PC-3 (cell line): ENCODE data around the gene LIMA1. TPM values are rescaled to one million over a fixed set of nuclear protein-coding genes. Genes with fewer than 3 reads are reported as not detected.

Source experiments
- ATAC-seq: fragments of 200-7000 bp; cut with Tn5 transposase; 2 replicates; pipeline ENCODE4 v1.9.1; 2020; ENCODE audit warnings: mild to moderate bottlenecking, moderate library complexity
- BruUV-seq: library from RNA; stranded (reverse); fragments of 400-500 nt; replicated peaks from 2 replicates; lab custom pipeline; 2021; lab: Mats Ljungman, UMichigan
- CTCF ChIA-PET: fragments of 300-600 bp; sonication (Branson Sonifier 250); formaldehyde crosslinking; loops from one replicate; lab custom pipeline; 2022; ENCODE audit warnings: antibody characterized with exemption; lab: Charles Lee
- POLR2A ChIA-PET: fragments of 300-600 bp; sonication (Branson Sonifier 250); formaldehyde crosslinking; loops from one replicate; lab custom pipeline; 2022; ENCODE audit warnings: antibody characterized with exemption; ENCODE audit not compliant: unreplicated experiment; lab: Charles Lee
- DNase-seq: peaks from one replicate; pipeline ENCODE4 v3.0.0-alpha.2; 2015
- H2AFZ ChIP-seq: fragments of 300-600 bp; sonication (generic); 2 replicates; pipeline ENCODE4 v1.6.0; 2016; ENCODE audit warnings: antibody characterized with exemption, low read length
- H3F3A ChIP-seq: fragments of 300-600 bp; sonication (generic); one replicate; pipeline ENCODE4 v1.6.0; 2017; ENCODE audit warnings: antibody characterized with exemption, low read length, control low read depth, mild to moderate bottlenecking; ENCODE audit not compliant: unreplicated experiment
- H3K27ac ChIP-seq: fragments of 300-600 bp; sonication (generic); 2 replicates; pipeline ENCODE4 v1.5.1; 2016; ENCODE audit warnings: mild to moderate bottlenecking, low read length
- H3K27me3 ChIP-seq: fragments of 300-600 bp; sonication (generic); 2 replicates; pipeline ENCODE4 v1.6.1; 2016; ENCODE audit warnings: low read length, mixed read lengths
- H3K36me3 ChIP-seq: fragments of 300-600 bp; sonication (generic); 2 replicates; pipeline ENCODE4 v1.6.1; 2016; ENCODE audit warnings: low read depth, mixed run types, low read length, mixed read lengths
- H3K4me1 ChIP-seq: fragments of 300-600 bp; sonication (generic); 2 replicates; pipeline ENCODE4 v1.5.1; 2016; ENCODE audit warnings: low read length; ENCODE audit not compliant: insufficient read depth
- H3K4me2 ChIP-seq: fragments of 300-600 bp; sonication (generic); 2 replicates; pipeline ENCODE4 v1.6.0; 2016; ENCODE audit warnings: low read length
- H3K4me3 ChIP-seq: fragments of 300-600 bp; sonication (generic); 2 replicates; pipeline ENCODE4 v1.5.1; 2016; ENCODE audit warnings: mild to moderate bottlenecking, low read length, mixed read lengths
- H3K79me2 ChIP-seq: fragments of 300-600 bp; sonication (generic); 2 replicates; pipeline ENCODE4 v1.6.1; 2017; ENCODE audit warnings: low read length, mixed read lengths
- H3K9ac ChIP-seq: fragments of 300-600 bp; sonication (generic); 2 replicates; pipeline ENCODE4 v1.6.0; 2016; ENCODE audit warnings: mild to moderate bottlenecking, low read length
- H3K9me2 ChIP-seq: fragments of 300-600 bp; sonication (generic); replicated peaks from 2 replicates; pipeline ENCODE4 v1.6.1; 2016; ENCODE audit warnings: mixed run types, low read length, mixed read lengths
- H3K9me3 ChIP-seq: fragments of 300-600 bp; sonication (generic); 2 replicates; pipeline ENCODE4 v1.6.1; 2016; ENCODE audit warnings: low read length, mixed read lengths
- H4K20me1 ChIP-seq: fragments of 300-600 bp; sonication (generic); 2 replicates; pipeline ENCODE4 v1.6.1; 2016; ENCODE audit warnings: low read length, mixed read lengths
- EZH2 ChIP-seq: fragments of 300-600 bp; sonication (generic); IDR thresholded peaks from one replicate; pipeline ENCODE4 v1.6.1; 2017; ENCODE audit warnings: antibody characterized with exemption, mild to moderate bottlenecking, low read length; ENCODE audit not compliant: unreplicated experiment
- EZH2phosphoT487 ChIP-seq: fragments of 300-600 bp; sonication (generic); IDR thresholded peaks from 2 replicates; pipeline ENCODE4 v1.6.1; 2018; ENCODE audit warnings: mild to moderate bottlenecking, antibody characterized with exemption, low read length, borderline replicate concordance
- intact Hi-C: fragments of 100-400 bp; cut with micrococcal nuclease; formaldehyde crosslinking; loops from 2 replicates; pipeline ENCODE4 v1.9.0; 2023
- total RNA-seq: library from RNA; depleted of rRNA; stranded (reverse); fragments of >200 nt; gene quantifications from 2 replicates; pipeline ENCODE4 v1.2.3, GENCODE V29; 2014
- TF ChIP-seq, protein P1 (sequence below): fragments of 300-600 bp; sonication (generic); conservative IDR thresholded peaks from 2 replicates; pipeline ENCODE4 v1.5.1; 2017; ENCODE audit warnings: antibody characterized with exemption, low read depth, mild to moderate bottlenecking, low read length

LIMA1 gene
- total RNA-seq, 1 experiment from 2014 or later, result 45.1 TPM

GRCh38 chr12:50282721-50283228 is 545 bp downstream of the LIMA1 start:
- H3F3A ChIP-seq, result no peaks in the 10 kb centered on the region
- TF ChIP-seq EZH2 (no peak), EZH2phosphoT487 (no peak)
- TF ChIP-seq, protein P1, sequence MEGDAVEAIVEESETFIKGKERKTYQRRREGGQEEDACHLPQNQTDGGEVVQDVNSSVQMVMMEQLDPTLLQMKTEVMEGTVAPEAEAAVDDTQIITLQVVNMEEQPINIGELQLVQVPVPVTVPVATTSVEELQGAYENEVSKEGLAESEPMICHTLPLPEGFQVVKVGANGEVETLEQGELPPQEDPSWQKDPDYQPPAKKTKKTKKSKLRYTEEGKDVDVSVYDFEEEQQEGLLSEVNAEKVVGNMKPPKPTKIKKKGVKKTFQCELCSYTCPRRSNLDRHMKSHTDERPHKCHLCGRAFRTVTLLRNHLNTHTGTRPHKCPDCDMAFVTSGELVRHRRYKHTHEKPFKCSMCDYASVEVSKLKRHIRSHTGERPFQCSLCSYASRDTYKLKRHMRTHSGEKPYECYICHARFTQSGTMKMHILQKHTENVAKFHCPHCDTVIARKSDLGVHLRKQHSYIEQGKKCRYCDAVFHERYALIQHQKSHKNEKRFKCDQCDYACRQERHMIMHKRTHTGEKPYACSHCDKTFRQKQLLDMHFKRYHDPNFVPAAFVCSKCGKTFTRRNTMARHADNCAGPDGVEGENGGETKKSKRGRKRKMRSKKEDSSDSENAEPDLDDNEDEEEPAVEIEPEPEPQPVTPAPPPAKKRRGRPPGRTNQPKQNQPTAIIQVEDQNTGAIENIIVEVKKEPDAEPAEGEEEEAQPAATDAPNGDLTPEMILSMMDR, result no peak
- peak overlapping the region; percentile 62 for H3K9ac ChIP-seq
- H3K4me1 ChIP-seq, result peaks cover 26% of the 10 kb centered on the region
- no peaks in the 10 kb centered on the region for H3K9me2 ChIP-seq
- H3K4me2 ChIP-seq, result peak overlapping the region; percentile 89
- no peaks in the 10 kb centered on the region for H3K9me3 ChIP-seq
- BruUV-seq, result TSS peak; percentile 74
- POLR2A ChIA-PET, result interaction anchor here (0.6 to 1.3 kb wide), 4 partner anchors 28 to 62 kb away, joined by 3 to 6 read pairs (median 4); no protein-coding TSS in a partner anchor
- ATAC-seq (peak; percentile 58), DNase-seq (peak; percentile 51)
- CTCF ChIA-PET, result interaction anchor here (0.5 to 0.6 kb wide), 2 partner anchors 73 to 169 kb away, joined by 3 to 4 read pairs; no protein-coding TSS in a partner anchor
- H2AFZ ChIP-seq, result peak overlapping the region; percentile 76
- H3K27ac ChIP-seq, result peak overlapping the region; percentile 13; the same call in 1 of the 2 replicates
- no peaks in the 10 kb centered on the region for H4K20me1 ChIP-seq
- no peaks in the 10 kb centered on the region for H3K27me3 ChIP-seq
- H3K36me3 ChIP-seq, result no peaks in the 10 kb centered on the region
- peaks cover 52% of the 10 kb centered on the region for H3K79me2 ChIP-seq
- intact Hi-C loops, result loop anchor here (2.0 kb wide), 1 partner anchor 28 kb away; no protein-coding TSS in a partner anchor
- peak overlapping the region; percentile 93 for H3K4me3 ChIP-seq

GRCh38 chr12:50279501-50279900 is 3.8 kb downstream of the LIMA1 start:
- TF ChIP-seq EZH2 (no peak), EZH2phosphoT487 (no peak)
- TF ChIP-seq, protein P1, result no peak
- Histone ChIP-seq H3K9me2 (no peaks in the 10 kb centered on the region), H3F3A (peaks cover under 1% of the 10 kb centered on the region), H3K9ac (no peak overlapping the region), H3K4me2 (no peak overlapping the region), H3K9me3 (no peaks in the 10 kb centered on the region), H3K4me1 (peaks cover 45% of the 10 kb centered on the region), H3K4me3 (no peak overlapping the region), H3K27me3 (no peaks in the 10 kb centered on the region), H3K27ac (no peak overlapping the region), H3K79me2 (peaks cover 55% of the 10 kb centered on the region), H3K36me3 (no peaks in the 10 kb centered on the region), H4K20me1 (no peaks in the 10 kb centered on the region), H2AFZ (no peak overlapping the region)
- DNase-seq (no peak), ATAC-seq (no peak)
- intact Hi-C loops, result no loop called here
- CTCF ChIA-PET, result no interaction called here
- no TSS peak for BruUV-seq
- POLR2A ChIA-PET, result no interaction called here
